Astrocyte (in vitro differentiated cells and primary cell): ENCODE data around the gene ATRNL1. TPM values are rescaled to one million over a fixed set of nuclear protein-coding genes. Genes with fewer than 3 reads are reported as not detected.

Experiments used
- DNase-seq: peaks from one replicate; pipeline ENCODE4 v3.0.0-alpha.2; 2010; ENCODE audit warnings: low read depth
- FAIRE-seq: peaks from 2 replicates; lab custom pipeline; 2011; peaks lifted over from hg19 to GRCh38; lab: Jason Lieb, UNC
- H2AFZ ChIP-seq: 2 replicates; pipeline ENCODE4 v1.6.0; 2012; ENCODE audit warnings: low read depth, low read length, inconsistent platforms
- H3K27ac ChIP-seq: 2 replicates; pipeline ENCODE4 v1.5.1; 2011; ENCODE audit warnings: low read depth, low read length, inconsistent platforms
- H3K27me3 ChIP-seq: 2 replicates; pipeline ENCODE4 v1.6.0; 2011; ENCODE audit warnings: low read length, inconsistent platforms; ENCODE audit not compliant: insufficient read depth
- H3K36me3 ChIP-seq: 2 replicates; pipeline ENCODE4 v1.5.1; 2011; ENCODE audit warnings: low read length, inconsistent platforms; ENCODE audit not compliant: insufficient read depth
- H3K4me1 ChIP-seq: 2 replicates; pipeline ENCODE4 v1.5.1; 2011; ENCODE audit warnings: low read length, inconsistent platforms; ENCODE audit not compliant: insufficient read depth
- H3K4me2 ChIP-seq: 2 replicates; pipeline ENCODE4 v1.6.0; 2012; ENCODE audit warnings: low read length, inconsistent platforms
- H3K4me3 ChIP-seq: 2 replicates; pipeline ENCODE4 v1.5.1; 2011; ENCODE audit warnings: low read depth, mild to moderate bottlenecking, low read length, inconsistent platforms; ENCODE audit not compliant: insufficient read depth
- H3K79me2 ChIP-seq: 2 replicates; pipeline ENCODE4 v1.6.0; 2012; ENCODE audit warnings: mild to moderate bottlenecking, low read length, inconsistent platforms; ENCODE audit not compliant: insufficient read depth
- H3K9ac ChIP-seq: 2 replicates; pipeline ENCODE4 v1.6.0; 2012; ENCODE audit warnings: mild to moderate bottlenecking, low read length, inconsistent platforms
- H3K9me3 ChIP-seq: 2 replicates; pipeline ENCODE4 v1.5.1; 2012; ENCODE audit warnings: low read depth, mild to moderate bottlenecking, low read length, inconsistent platforms; ENCODE audit not compliant: insufficient read depth
- H4K20me1 ChIP-seq: 2 replicates; pipeline ENCODE4 v1.6.0; 2012; ENCODE audit warnings: low read length, inconsistent platforms; ENCODE audit not compliant: insufficient read depth
- H3K27ac Mint-ChIP-seq: one replicate; pipeline ENCODE4 v1.8.0; 2021; ENCODE audit warnings: mild to moderate bottlenecking, mixed read lengths; ENCODE audit not compliant: unreplicated experiment
- H3K27me3 Mint-ChIP-seq: one replicate; pipeline ENCODE4 v1.8.0; 2021; ENCODE audit warnings: low read depth, mixed read lengths; ENCODE audit not compliant: unreplicated experiment
- H3K36me3 Mint-ChIP-seq: one replicate; pipeline ENCODE4 v1.8.0; 2021; ENCODE audit warnings: low read depth, mixed read lengths; ENCODE audit not compliant: unreplicated experiment
- H3K4me1 Mint-ChIP-seq: one replicate; pipeline ENCODE4 v1.8.0; 2021; ENCODE audit warnings: low read depth, mixed read lengths; ENCODE audit not compliant: unreplicated experiment
- H3K4me3 Mint-ChIP-seq: one replicate; pipeline ENCODE4 v1.8.0; 2021; ENCODE audit warnings: mild to moderate bottlenecking, moderate library complexity, mixed read lengths; ENCODE audit not compliant: unreplicated experiment
- H3K9me3 Mint-ChIP-seq: one replicate; pipeline ENCODE4 v1.8.0; 2021; ENCODE audit warnings: mild to moderate bottlenecking, mixed read lengths; ENCODE audit not compliant: unreplicated experiment
- EZH2 ChIP-seq: IDR thresholded peaks from 2 replicates; pipeline ENCODE4 v1.6.1; 2012; ENCODE audit warnings: mild to moderate bottlenecking, low read length, inconsistent platforms; ENCODE audit not compliant: insufficient read depth
- total RNA-seq: library from RNA; stranded (reverse); gene quantifications from 2 replicates; pipeline ENCODE4 v1.2.1, GENCODE V29; 2021
- TF ChIP-seq, protein P1 (sequence below): IDR thresholded peaks from 2 replicates; pipeline ENCODE4 v1.5.1; 2011; ENCODE audit warnings: low read depth, mild to moderate bottlenecking, inconsistent platforms, low read length, moderate library complexity; ENCODE audit not compliant: insufficient read depth

Gene ATRNL1
- total RNA-seq, 1 donor from 2014 or later, result 17.5 TPM

DNA sequence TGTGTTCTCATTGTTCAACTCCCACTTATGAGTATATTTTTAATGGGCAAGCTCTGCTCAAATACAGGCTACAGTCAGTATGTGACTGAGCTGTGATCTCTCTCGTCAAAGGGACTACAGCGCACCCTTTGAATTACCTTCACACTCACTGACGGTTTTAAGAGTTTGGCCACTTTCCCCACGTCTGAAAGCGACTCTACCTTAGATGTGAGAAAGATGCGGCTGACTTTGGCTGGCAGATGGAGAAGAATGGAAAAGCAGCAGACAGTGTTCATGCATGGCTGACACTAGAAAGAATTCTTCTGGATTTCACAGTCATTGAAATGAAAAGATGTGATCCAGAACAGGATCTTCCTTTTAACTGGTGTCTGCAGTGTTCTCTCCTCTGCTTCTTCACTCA is 2.0 kb upstream of the ATRNL1 start:
- peaks cover 15% of the 10 kb centered on the region for H3K4me1 Mint-ChIP-seq
- H3K36me3 Mint-ChIP-seq, result no peaks in the 10 kb centered on the region
- no peaks in the 10 kb centered on the region for H3K27me3 Mint-ChIP-seq
- peaks cover 15% of the 10 kb centered on the region for H3K27me3 ChIP-seq
- H3K36me3 ChIP-seq, result no peaks in the 10 kb centered on the region
- H3K9me3 Mint-ChIP-seq, result peaks cover 6% of the 10 kb centered on the region
- DNase-seq (no peak), FAIRE-seq (no peak)
- H3K27ac ChIP-seq, result no peak overlapping the region
- peak overlapping the region; percentile 24 for H3K4me3 Mint-ChIP-seq
- no peak overlapping the region for H3K4me2 ChIP-seq
- H3K9me3 ChIP-seq, result no peaks in the 10 kb centered on the region
- no peak overlapping the region for H3K27ac Mint-ChIP-seq
- H3K79me2 ChIP-seq, result no peaks in the 10 kb centered on the region
- peaks cover 7% of the 10 kb centered on the region for H3K4me1 ChIP-seq
- no peak for TF ChIP-seq EZH2
- TF ChIP-seq, protein P1, sequence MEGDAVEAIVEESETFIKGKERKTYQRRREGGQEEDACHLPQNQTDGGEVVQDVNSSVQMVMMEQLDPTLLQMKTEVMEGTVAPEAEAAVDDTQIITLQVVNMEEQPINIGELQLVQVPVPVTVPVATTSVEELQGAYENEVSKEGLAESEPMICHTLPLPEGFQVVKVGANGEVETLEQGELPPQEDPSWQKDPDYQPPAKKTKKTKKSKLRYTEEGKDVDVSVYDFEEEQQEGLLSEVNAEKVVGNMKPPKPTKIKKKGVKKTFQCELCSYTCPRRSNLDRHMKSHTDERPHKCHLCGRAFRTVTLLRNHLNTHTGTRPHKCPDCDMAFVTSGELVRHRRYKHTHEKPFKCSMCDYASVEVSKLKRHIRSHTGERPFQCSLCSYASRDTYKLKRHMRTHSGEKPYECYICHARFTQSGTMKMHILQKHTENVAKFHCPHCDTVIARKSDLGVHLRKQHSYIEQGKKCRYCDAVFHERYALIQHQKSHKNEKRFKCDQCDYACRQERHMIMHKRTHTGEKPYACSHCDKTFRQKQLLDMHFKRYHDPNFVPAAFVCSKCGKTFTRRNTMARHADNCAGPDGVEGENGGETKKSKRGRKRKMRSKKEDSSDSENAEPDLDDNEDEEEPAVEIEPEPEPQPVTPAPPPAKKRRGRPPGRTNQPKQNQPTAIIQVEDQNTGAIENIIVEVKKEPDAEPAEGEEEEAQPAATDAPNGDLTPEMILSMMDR, result no peak
- no peaks in the 10 kb centered on the region for H4K20me1 ChIP-seq
- no peak overlapping the region for H3K9ac ChIP-seq
- no peak overlapping the region for H2AFZ ChIP-seq
- no peak overlapping the region for H3K4me3 ChIP-seq

DNA sequence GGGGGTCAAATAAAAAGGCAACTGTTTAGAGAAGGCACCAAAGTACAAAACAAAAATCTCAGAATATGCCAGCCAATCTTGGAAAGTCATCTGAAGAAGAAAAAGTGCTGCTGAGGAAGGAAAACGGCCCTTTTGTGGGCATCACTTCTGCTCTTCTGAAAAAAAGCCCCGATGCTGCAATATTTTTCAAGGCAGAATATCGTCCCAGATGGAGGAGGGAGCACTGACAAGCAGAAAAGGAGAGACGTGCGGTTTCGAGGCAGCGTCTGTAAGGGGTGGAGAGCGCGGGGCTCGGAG is 959 bp upstream of the ATRNL1 start:
- Histone ChIP-seq H3K4me3 (peak overlapping the region; percentile 65), H3K9ac (peak overlapping the region; percentile 75), H3K4me1 (peaks cover 7% of the 10 kb centered on the region), H3K9me3 (no peaks in the 10 kb centered on the region), H3K36me3 (no peaks in the 10 kb centered on the region), H3K4me2 (peak overlapping the region; percentile 95), H3K27me3 (peaks cover 15% of the 10 kb centered on the region), H4K20me1 (no peaks in the 10 kb centered on the region), H3K79me2 (no peaks in the 10 kb centered on the region), H3K27ac (no peak overlapping the region), H2AFZ (peak overlapping the region; percentile 87)
- peaks cover 15% of the 10 kb centered on the region for H3K4me1 Mint-ChIP-seq
- TF ChIP-seq, protein P1, result no peak
- TF ChIP-seq EZH2, result no peak
- H3K27ac Mint-ChIP-seq, result peak overlapping the region; percentile 93
- peaks cover 6% of the 10 kb centered on the region for H3K9me3 Mint-ChIP-seq
- no peaks in the 10 kb centered on the region for H3K36me3 Mint-ChIP-seq
- DNase-seq, result no peak
- H3K4me3 Mint-ChIP-seq, result peak overlapping the region; percentile 93
- FAIRE-seq, result no peak
- H3K27me3 Mint-ChIP-seq, result no peaks in the 10 kb centered on the region

DNA sequence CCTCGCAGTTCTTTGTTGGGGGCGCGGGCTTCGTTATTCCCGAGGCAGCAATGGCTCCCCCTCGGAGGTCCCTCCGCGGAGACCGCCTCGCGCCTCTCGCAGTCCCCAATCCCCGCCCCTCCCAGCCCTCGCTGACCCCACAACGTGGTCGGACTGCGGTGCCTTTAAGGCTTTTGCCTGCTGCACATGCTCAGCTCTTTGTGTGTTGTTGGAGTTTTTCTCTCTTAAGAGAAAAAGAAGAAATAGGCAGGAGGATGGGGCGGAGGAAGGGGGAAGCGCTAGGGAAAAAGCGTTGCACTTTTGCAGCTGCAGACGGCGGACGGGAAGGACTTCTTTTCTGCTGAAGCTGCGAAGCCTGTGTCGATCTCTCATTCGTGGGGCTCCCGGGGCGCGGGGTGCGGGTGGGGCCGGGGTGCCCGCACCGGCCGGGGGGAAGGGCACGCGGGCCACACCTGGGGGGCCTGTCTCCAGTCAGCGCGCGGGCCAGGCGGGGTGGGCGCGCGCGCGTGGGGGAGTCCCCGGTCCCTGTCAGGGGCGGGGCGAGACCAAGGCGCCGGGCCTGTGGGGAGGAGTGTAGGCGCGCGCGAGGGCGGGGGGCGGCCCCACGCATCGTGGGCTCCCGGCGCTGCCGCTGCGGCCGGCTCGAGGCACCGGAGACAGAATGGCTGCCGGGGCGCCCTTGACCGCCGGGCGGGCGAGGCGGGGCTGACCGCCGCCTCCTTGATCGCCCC is 445 bp upstream of the ATRNL1 start:
- H3K36me3 Mint-ChIP-seq, result no peaks in the 10 kb centered on the region
- peaks cover 15% of the 10 kb centered on the region for H3K27me3 ChIP-seq
- H3K27ac ChIP-seq, result no peak overlapping the region
- no peaks in the 10 kb centered on the region for H3K36me3 ChIP-seq
- no peaks in the 10 kb centered on the region for H3K79me2 ChIP-seq
- no peak overlapping the region for H3K27ac Mint-ChIP-seq
- H4K20me1 ChIP-seq, result no peaks in the 10 kb centered on the region
- peak overlapping the region; percentile 65 for H3K4me3 ChIP-seq
- H3K4me2 ChIP-seq, result peak overlapping the region; percentile 95
- no peaks in the 10 kb centered on the region for H3K27me3 Mint-ChIP-seq
- peaks cover 15% of the 10 kb centered on the region for H3K4me1 Mint-ChIP-seq
- peak overlapping the region; percentile 93 for H3K4me3 Mint-ChIP-seq
- DNase-seq, result peak; percentile 18
- no peaks in the 10 kb centered on the region for H3K9me3 ChIP-seq
- H3K9me3 Mint-ChIP-seq, result peaks cover 2% of the 10 kb centered on the region
- H3K9ac ChIP-seq, result peak overlapping the region; percentile 75
- TF ChIP-seq, protein P1, result no peak
- no peak for TF ChIP-seq EZH2
- peaks cover 7% of the 10 kb centered on the region for H3K4me1 ChIP-seq
- peak overlapping the region; percentile 87 for H2AFZ ChIP-seq
- FAIRE-seq, result no peak
